ENCODE measurements around the gene SRMS.

SRMS gene

GRCh38 chr20:63553933-63554290, 6.4 kb upstream of the SRMS start, which contains the start of gene FNDC11:
Gene FNDC11 (plus strand): TSS chr20:63554159. CDS start chr20:63555664, 1,505 bp downstream.
- no peak for FAIRE-seq
- no peak for DNase-seq (ENCODE audit: low spot score)

GRCh38 chr20:63553251-63553932, 5.8 kb upstream of the SRMS start:
- DNase-seq (ENCODE audit: low spot score) (peak; percentile 62), FAIRE-seq (peak; percentile 88)

- DNase-seq (ENCODE audit: low spot score) (no peak), FAIRE-seq (no peak)
These were observed 5.1 kb upstream of the SRMS start for GRCh38 chr20:63552481-63553249.

GRCh38 chr20:63551068-63551467, 3.5 kb upstream of the SRMS start:
- no peak for FAIRE-seq

GRCh38 chr20:63549679-63550282, 2.2 kb upstream of the SRMS start:
- DNase-seq (ENCODE audit: low spot score) (no peak), FAIRE-seq (peak; percentile 50)

More at GRCh38 chr20:63551068-63551467, 3.5 kb upstream of the SRMS start:
- DNase-seq (ENCODE audit: low spot score) = no peak

GRCh38 chr20:63549019-63549418, 1.5 kb upstream of the SRMS start:
- DNase-seq (ENCODE audit: low spot score) (no peak), FAIRE-seq (no peak)

GRCh38 chr20:63548542-63548941, 993 bp upstream of the SRMS start:
- FAIRE-seq (peak; percentile 5), DNase-seq (ENCODE audit: low spot score) (no peak)

- DNase-seq (ENCODE audit: low spot score) = no peak
- FAIRE-seq = no peak
These were observed 409 bp downstream of the SRMS start for GRCh38 chr20:63546956-63547724.

- FAIRE-seq = no peak
- DNase-seq (ENCODE audit: low spot score) = no peak
These were observed 1.1 kb downstream of the SRMS start for GRCh38 chr20:63546256-63546955.

GRCh38 chr20:63545814-63546213, 1.7 kb downstream of the SRMS start:
- FAIRE-seq (no peak), DNase-seq (ENCODE audit: low spot score) (no peak)

- peak; percentile 91 for DNase-seq (ENCODE audit: low spot score)
These were observed 2.5 kb downstream of the SRMS start for GRCh38 chr20:63544958-63545516.

GRCh38 chr20:63544241-63544957, 3.1 kb downstream of the SRMS start:
- DNase-seq (ENCODE audit: low spot score) (no peak), FAIRE-seq (peak; percentile 71)

More at GRCh38 chr20:63544958-63545516, 2.5 kb downstream of the SRMS start:
- FAIRE-seq = no peak

- peak; percentile 84 for FAIRE-seq
- no peak for DNase-seq (ENCODE audit: low spot score)
These were observed 3.8 kb downstream of the SRMS start for GRCh38 chr20:63543733-63544132.

GRCh38 chr20:63543131-63543530, 4.4 kb downstream of the SRMS start:
- no peak for DNase-seq (ENCODE audit: low spot score)
- FAIRE-seq = no peak

- DNase-seq (ENCODE audit: low spot score) (no peak), FAIRE-seq (no peak)
These were observed 4.9 kb downstream of the SRMS start for GRCh38 chr20:63542696-63543095.

GRCh38 chr20:63542031-63542559, 5.5 kb downstream of the SRMS start:
- FAIRE-seq = no peak
- no peak for DNase-seq (ENCODE audit: low spot score)

- no peak for FAIRE-seq
These were observed 6.2 kb downstream of the SRMS start for GRCh38 chr20:63541371-63541770.

GRCh38 chr20:63540417-63541186, 6.9 kb downstream of the SRMS start:
- FAIRE-seq = no peak
- no peak for DNase-seq (ENCODE audit: low spot score)

More at GRCh38 chr20:63541371-63541770, 6.2 kb downstream of the SRMS start:
- DNase-seq (ENCODE audit: low spot score) = no peak

Measured in urothelium cell line (cell line).